B cell (primary cell): ENCODE results near the gene ME1.

Experiments
- EZH2 ChIP-seq: IDR thresholded peaks from 2 replicates; pipeline ENCODE4 v1.6.1; 2012; ENCODE audit warnings: borderline replicate concordance, low read depth, mild to moderate bottlenecking, moderate library complexity, low read length; ENCODE audit not compliant: insufficient read depth, poor library complexity, severe bottlenecking
- TF ChIP-seq, protein P1 (sequence below): fragments of 200-600 bp; IDR thresholded peaks from one replicate; pipeline ENCODE4 v1.8.0; 2022; ENCODE audit warnings: antibody characterized with exemption, mild to moderate bottlenecking

DNA sequence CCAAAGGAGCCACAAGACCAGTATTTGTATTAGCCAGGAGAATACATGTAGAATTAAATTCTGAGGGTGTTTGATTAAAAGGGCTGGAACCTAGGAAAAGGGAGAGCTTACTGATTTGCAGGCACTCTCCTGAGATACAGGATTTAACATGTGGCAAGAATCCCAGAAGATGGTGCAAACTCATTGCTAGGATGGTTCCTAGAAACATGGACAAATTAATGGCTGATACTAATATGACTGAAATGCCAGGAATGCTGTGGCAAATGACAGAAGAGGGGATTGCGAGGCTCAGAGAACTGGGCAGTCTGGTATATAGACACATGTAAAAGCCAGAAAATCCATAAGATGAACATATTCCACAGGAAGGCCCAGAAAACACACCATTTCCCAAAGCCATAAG lies 119.6 kb downstream of the ME1 start:
- TF ChIP-seq, protein P1, sequence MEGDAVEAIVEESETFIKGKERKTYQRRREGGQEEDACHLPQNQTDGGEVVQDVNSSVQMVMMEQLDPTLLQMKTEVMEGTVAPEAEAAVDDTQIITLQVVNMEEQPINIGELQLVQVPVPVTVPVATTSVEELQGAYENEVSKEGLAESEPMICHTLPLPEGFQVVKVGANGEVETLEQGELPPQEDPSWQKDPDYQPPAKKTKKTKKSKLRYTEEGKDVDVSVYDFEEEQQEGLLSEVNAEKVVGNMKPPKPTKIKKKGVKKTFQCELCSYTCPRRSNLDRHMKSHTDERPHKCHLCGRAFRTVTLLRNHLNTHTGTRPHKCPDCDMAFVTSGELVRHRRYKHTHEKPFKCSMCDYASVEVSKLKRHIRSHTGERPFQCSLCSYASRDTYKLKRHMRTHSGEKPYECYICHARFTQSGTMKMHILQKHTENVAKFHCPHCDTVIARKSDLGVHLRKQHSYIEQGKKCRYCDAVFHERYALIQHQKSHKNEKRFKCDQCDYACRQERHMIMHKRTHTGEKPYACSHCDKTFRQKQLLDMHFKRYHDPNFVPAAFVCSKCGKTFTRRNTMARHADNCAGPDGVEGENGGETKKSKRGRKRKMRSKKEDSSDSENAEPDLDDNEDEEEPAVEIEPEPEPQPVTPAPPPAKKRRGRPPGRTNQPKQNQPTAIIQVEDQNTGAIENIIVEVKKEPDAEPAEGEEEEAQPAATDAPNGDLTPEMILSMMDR = no peak
- no peak for TF ChIP-seq EZH2
